OCI-LY7 (cell line): Measurements from ENCODE around the gene TGFBI. TPM values are rescaled to one million over a fixed set of nuclear protein-coding genes. Genes with fewer than 3 reads are reported as not detected.

Experiments used
- BruUV-seq: library from RNA; stranded (reverse); fragments of 400-500 nt; replicated peaks from 2 replicates; lab custom pipeline; 2021; lab: Mats Ljungman, UMichigan
- CTCF ChIA-PET: fragments of 300-600 bp; sonication (Branson Sonifier 250); formaldehyde crosslinking; loops from one replicate; lab custom pipeline; 2022; ENCODE audit warnings: antibody characterized with exemption; ENCODE audit not compliant: unreplicated experiment; lab: Charles Lee
- POLR2A ChIA-PET: fragments of 300-600 bp; sonication (Branson Sonifier 250); formaldehyde crosslinking; loops from one replicate; lab custom pipeline; 2022; ENCODE audit warnings: antibody characterized with exemption; lab: Charles Lee
- DNase-seq: peaks from one replicate; pipeline ENCODE4 v3.0.0-alpha.2; 2015; ENCODE audit warnings: low spot score
- H2AFZ ChIP-seq: fragments of 200-600 bp; sonication (generic), shearing (Covaris generic); 2 replicates; pipeline ENCODE4 v1.6.1; 2014; ENCODE audit warnings: mild to moderate bottlenecking, antibody characterized with exemption, low read length, moderate library complexity
- H3K27ac ChIP-seq: fragments of 200-600 bp; sonication (generic); 2 replicates; pipeline ENCODE4 v1.5.1; 2014; ENCODE audit warnings: mixed run types, low read depth, mild to moderate bottlenecking, moderate library complexity, low read length, inconsistent platforms; ENCODE audit not compliant: poor library complexity, severe bottlenecking
- H3K36me3 ChIP-seq: fragments of 200-600 bp; sonication (generic); 2 replicates; pipeline ENCODE4 v1.6.1; 2014; ENCODE audit warnings: mild to moderate bottlenecking, antibody characterized with exemption, low read length, moderate library complexity, mixed read lengths; ENCODE audit not compliant: insufficient read depth
- H3K4me1 ChIP-seq: fragments of 200-600 bp; sonication (generic); 2 replicates; pipeline ENCODE4 v1.5.1; 2014; ENCODE audit warnings: mild to moderate bottlenecking, low read length; ENCODE audit not compliant: insufficient read depth, poor library complexity, severe bottlenecking
- H3K4me2 ChIP-seq: fragments of 200-600 bp; sonication (generic); 2 replicates; pipeline ENCODE4 v1.6.1; 2014; ENCODE audit warnings: mild to moderate bottlenecking, low read length
- H3K4me3 ChIP-seq: fragments of 200-600 bp; sonication (generic); 2 replicates; pipeline ENCODE4 v1.5.1; 2014; ENCODE audit warnings: mild to moderate bottlenecking, low read depth, low read length; ENCODE audit not compliant: poor library complexity, severe bottlenecking
- H3K79me2 ChIP-seq: fragments of 200-600 bp; sonication (generic); 2 replicates; pipeline ENCODE4 v1.6.1; 2016; ENCODE audit warnings: low read depth, mild to moderate bottlenecking, low read length, moderate library complexity, mixed read lengths; ENCODE audit not compliant: insufficient read depth
- H3K9me2 ChIP-seq: fragments of 200-600 bp; sonication (generic); 2 replicates; pipeline ENCODE4 v1.6.1; 2016; ENCODE audit warnings: mild to moderate bottlenecking, low read length, mixed read lengths; ENCODE audit not compliant: insufficient read depth
- H3K9me3 ChIP-seq: fragments of 200-600 bp; sonication (generic); 2 replicates; pipeline ENCODE4 v1.6.1; 2014; ENCODE audit warnings: mild to moderate bottlenecking, mixed run types, low read length, mixed read lengths
- H4K20me1 ChIP-seq: fragments of 200-600 bp; sonication (generic); 2 replicates; pipeline ENCODE4 v1.6.1; 2014; ENCODE audit warnings: mild to moderate bottlenecking, antibody characterized with exemption, low read length, moderate library complexity, mixed read lengths; ENCODE audit not compliant: insufficient read depth
- CTCF ChIP-seq: fragments of 200-600 bp; sonication (generic); conservative IDR thresholded peaks from 2 replicates; pipeline ENCODE4 v1.5.1; 2014; ENCODE audit warnings: mild to moderate bottlenecking, antibody characterized with exemption, low read length, moderate library complexity, mixed read lengths
- EZH2phosphoT487 ChIP-seq: fragments of 200-600 bp; sonication (generic); IDR thresholded peaks from 2 replicates; pipeline ENCODE4 v1.6.1; 2018; ENCODE audit warnings: low read depth, borderline replicate concordance, mild to moderate bottlenecking, mixed run types, antibody characterized with exemption, low read length, moderate library complexity, mixed read lengths
- intact Hi-C: fragments of 100-400 bp; cut with micrococcal nuclease; formaldehyde crosslinking; loops from one replicate; pipeline ENCODE4 v1.10.0; 2022; ENCODE audit not compliant: unreplicated experiment
- total RNA-seq, 2 experiments: library from RNA; depleted of rRNA in 1 of 2; stranded (reverse); fragments of >200 nt in 1 of 2; shearing (Covaris generic) in 1 of 2; gene quantifications; 2 replicates each; pipeline ENCODE4 v1.2.3, GENCODE V29; 2014 to 2022

Gene TGFBI
- total RNA-seq, 2 experiments from 2014 or later, result not detected

- Histone ChIP-seq H4K20me1 (no peaks in the 10 kb centered on the region), H3K79me2 (no peaks in the 10 kb centered on the region), H3K9me3 (no peaks in the 10 kb centered on the region), H3K4me2 (no peak overlapping the region), H3K9me2 (no peaks in the 10 kb centered on the region), H3K36me3 (no peaks in the 10 kb centered on the region), H2AFZ (no peak overlapping the region), H3K27ac (no peak overlapping the region), H3K4me1 (no peaks in the 10 kb centered on the region), H3K4me3 (no peak overlapping the region)
- BruUV-seq, result no TSS peak
- no peak for DNase-seq
- POLR2A ChIA-PET, result interaction anchor here (0.8 to 1.2 kb wide), 2 partner anchors 9 to 21 kb away, joined by 3 read pairs; no protein-coding TSS in a partner anchor
- TF ChIP-seq EZH2phosphoT487 (no peak), CTCF (no peak)
- intact Hi-C loops, result no loop called here
- CTCF ChIA-PET, result no interaction called here
Measured at GRCh38 chr5:136054142-136055019, 25.6 kb downstream of the TGFBI start.

- intact Hi-C loops, result no loop called here
- Histone ChIP-seq H2AFZ (no peak overlapping the region), H4K20me1 (no peaks in the 10 kb centered on the region), H3K9me2 (no peaks in the 10 kb centered on the region), H3K27ac (no peak overlapping the region), H3K4me1 (no peaks in the 10 kb centered on the region), H3K4me2 (no peak overlapping the region), H3K36me3 (no peaks in the 10 kb centered on the region), H3K9me3 (no peaks in the 10 kb centered on the region), H3K4me3 (no peak overlapping the region), H3K79me2 (no peaks in the 10 kb centered on the region)
- BruUV-seq, result no TSS peak
- no peak for DNase-seq
- CTCF ChIA-PET, result interaction anchor here (0.6 kb wide), 1 partner anchor 14 kb away, joined by 3 read pairs; no protein-coding TSS in a partner anchor
- TF ChIP-seq EZH2phosphoT487 (no peak), CTCF (no peak)
- POLR2A ChIA-PET, result interaction anchor here (0.6 to 1.2 kb wide), 3 partner anchors 9 to 79 kb away, joined by 3 read pairs; no protein-coding TSS in a partner anchor
Measured at GRCh38 chr5:136055612-136056309, 27.0 kb downstream of the TGFBI start.
